ENCODE measurements around the gene ATXN7L3.

- TF ChIP-seq CTCF (IDR thresholded peaks at IDR 0.05) (no peak), POLR2AphosphoS5 (IDR thresholded peaks at IDR 0.05) (no peak), POLR2A (IDR thresholded peaks at IDR 0.05) (no peak)
These were observed 27.7 kb downstream of the ATXN7L3 start for GRCh38 chr17:44171931-44172455.

Measured in prostate gland (tissue), 2 donors.